HL-60/S4 treated with retinoic acid at 250 ng/mL for 4 days and 3 days (cell line): ENCODE data around the gene TCF15.
"Not testable (repeated sequence)": the region's sequence is repeated elsewhere in the genome, so short reads cannot be mapped to it uniquely, and the experiment has no call there.

Experiments
- in situ Hi-C: fragments of 300-500 bp; cut with MboI; formaldehyde crosslinking; loops from 2 replicates; pipeline ENCODE4 v1.7.0; 2022; ENCODE audit warnings: low sequenced_read_pairs

Gene TCF15

DNA sequence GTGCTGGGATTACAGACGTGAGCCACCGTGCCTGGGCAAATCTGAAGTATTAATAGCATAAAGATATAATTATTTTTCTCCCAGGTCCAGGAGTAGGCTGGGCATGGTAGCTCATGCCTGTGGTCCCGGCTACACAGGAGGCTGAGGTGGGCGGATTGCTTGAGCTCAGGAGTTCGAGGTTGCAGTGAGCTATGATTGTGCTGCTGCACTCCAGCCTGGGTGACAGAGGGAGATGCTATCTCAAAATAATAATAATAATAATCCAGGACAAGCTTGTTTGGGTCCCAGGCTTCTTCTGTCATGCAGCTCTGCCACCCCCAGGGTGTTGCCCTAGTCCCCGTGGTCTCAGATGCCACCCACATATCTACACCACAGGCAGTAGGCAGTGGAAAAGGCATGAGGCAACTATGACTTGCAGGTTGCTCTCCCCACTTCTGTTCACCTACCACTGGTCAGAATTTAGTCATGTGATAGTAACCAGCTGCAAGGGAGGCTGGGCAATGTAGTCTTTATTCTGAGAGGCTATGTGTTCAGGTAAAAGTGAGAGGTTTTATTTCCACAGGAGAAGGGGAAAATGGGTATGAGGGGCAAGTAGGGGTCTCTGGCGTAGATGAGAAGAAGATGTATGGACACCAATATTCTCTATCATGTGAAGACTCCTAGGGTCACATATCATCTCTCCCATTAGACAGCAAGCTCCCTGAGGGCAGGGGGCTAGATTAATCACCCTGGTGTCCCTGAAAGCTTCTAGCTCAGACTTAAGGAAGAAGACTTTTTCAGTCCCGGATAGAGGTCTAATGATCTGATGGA, 25.7 kb downstream of the TCF15 start:
- in situ Hi-C loops: no loop called here

DNA sequence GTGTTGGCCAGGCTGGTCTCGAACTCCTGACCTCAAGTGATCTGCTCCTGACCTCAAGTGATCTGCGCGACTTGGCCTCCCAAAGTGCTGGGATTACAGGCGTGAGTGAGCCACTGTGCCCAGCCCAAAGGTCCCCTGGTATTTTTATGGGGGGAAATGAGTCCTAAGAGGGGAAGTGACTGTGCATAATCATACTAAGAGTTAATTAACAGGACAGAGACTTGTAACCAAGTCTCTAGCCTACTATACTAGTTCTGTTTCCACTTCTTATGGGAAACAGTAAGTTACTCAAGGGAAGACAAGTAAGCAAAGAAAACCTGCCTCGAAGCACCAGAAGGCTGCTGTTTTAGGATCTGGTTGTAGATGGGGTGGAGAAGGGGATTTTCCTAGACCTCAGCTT, 27.9 kb downstream of the TCF15 start:
- in situ Hi-C loops: no loop called here

DNA sequence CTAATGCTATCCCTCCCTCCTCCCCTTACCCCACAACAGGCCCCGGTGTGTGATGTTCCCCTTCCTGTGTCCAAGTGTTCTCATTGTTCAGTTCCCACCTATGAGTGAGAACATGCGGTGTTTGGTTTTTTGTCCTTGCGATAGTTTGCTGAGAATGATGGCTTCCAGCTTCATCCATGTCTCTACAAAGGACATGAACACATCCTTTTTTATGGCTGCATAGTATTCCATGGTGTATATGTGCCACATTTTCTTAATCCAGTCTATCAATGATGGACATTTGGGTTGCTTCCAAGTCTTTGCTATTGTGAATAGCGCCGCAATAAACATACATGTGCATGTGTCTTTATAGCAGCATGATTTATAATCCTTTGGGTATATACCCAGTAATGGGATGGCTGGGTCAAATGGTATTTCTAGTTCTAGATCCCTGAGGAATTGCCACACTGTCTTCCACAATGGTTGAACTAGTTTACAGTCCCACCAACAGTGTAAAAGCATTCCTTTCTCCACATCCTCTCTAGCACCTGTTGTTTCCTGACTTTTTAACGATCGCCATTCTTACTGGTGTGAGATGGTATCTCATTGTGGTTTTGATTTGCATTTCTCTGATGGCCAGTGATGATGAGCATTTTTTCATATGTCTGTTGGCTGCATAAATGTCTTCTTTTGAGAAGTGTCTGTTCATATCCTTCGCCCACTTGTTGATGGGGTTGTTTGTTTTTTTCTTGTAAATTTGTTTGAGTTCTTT, 31.0 kb downstream of the TCF15 start:
- in situ Hi-C loops: not testable (repeated sequence)

DNA sequence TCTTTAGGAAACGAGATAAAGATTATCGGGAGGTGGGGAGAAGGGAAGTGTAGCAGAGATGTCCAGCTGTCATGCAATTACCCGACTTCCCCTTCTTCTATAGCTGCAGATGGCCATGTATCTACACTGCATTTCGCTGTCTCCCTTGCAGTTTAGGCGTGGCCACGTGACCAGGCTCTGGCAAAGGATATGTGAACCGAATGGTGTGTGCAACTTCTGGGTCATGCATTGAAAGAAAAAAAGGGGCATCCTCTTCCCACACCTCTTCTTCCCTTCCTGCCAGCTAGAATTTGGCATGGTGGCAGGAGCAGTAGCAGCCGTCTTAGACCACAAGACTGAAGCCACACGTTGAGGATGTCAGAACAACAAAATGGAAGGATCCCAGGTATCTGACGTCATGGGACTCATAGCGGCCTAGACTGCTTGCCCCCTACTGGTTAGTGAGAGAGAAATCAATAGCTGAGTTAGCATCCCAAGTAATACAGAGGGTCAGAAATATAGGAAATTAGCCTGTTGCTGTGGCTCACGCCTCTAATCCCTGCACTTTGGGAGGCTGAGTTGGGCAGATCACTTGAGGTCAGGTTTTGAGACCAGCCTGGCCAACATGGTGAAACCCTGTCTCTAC, 32.8 kb downstream of the TCF15 start:
- in situ Hi-C loops: no loop called here

DNA sequence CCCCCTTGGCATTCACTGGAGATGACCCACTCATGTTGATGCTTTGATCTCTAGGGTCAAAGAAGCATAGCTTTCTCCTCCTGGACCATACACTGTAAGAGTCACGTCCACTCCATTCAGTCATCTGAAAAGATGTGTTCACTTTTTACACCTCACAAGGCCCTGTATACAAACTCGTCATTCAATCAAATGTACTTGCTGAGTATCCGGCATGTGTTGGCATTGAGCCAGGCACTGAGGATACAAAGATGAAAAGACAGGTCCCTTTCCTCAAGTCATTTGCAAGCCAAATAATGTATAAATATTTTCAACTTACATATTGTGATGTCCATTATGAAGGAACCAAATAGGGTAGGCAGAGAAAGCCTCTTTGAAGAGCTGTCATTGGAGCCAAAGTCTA, 34.0 kb downstream of the TCF15 start:
- in situ Hi-C loops: no loop called here

DNA sequence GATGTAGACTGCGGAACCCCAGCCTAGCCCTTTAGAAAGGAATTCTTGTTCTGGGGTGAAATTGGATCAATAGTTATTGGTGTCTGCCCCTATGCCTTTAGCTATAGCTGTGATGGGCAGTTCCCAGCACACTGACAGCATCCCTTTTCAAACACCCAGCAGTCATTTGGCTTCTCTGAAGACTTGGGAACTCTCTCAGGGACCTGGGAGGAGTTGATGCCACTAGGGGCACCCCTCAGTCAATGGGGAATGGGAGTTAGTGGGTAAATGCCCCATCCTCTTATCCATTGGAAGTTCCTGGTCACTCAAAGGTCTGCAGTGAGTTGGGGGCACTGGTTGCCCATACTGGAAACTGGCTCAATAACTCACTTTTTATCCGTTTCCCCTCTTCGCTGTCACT, 34.9 kb downstream of the TCF15 start:
- in situ Hi-C loops: no loop called here

DNA sequence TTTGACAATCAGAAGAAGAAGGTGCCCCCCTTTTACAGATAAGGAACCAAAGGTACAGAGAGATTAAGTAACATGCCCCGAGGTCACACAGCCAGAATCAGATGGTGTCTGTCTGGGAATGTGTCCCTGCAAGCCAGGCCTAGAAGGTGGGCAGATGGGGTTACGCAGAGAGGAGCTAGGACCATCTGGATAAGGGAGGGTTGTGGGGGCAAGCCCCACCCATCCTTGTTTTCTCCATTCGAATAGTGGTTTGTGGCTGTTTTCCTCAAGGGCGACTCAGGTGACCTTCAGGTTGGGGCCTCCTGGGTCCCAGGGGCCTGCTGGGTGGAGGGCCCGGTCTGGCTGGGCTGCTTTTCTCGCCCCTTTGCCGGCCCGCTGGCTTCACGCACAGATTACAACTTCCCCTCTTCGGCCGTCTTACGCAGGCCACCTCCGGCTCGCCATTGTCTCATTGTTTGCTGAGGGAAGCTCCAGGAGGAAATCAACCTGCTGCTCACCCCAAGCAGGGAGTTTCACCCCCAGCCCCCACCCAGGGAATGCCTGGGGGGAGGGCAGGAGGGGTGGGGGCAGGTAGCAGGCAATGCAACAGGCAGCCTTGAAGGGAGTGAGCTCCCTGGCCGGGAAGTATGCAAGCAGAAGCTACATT, 35.7 kb downstream of the TCF15 start:
- in situ Hi-C loops: no loop called here

DNA sequence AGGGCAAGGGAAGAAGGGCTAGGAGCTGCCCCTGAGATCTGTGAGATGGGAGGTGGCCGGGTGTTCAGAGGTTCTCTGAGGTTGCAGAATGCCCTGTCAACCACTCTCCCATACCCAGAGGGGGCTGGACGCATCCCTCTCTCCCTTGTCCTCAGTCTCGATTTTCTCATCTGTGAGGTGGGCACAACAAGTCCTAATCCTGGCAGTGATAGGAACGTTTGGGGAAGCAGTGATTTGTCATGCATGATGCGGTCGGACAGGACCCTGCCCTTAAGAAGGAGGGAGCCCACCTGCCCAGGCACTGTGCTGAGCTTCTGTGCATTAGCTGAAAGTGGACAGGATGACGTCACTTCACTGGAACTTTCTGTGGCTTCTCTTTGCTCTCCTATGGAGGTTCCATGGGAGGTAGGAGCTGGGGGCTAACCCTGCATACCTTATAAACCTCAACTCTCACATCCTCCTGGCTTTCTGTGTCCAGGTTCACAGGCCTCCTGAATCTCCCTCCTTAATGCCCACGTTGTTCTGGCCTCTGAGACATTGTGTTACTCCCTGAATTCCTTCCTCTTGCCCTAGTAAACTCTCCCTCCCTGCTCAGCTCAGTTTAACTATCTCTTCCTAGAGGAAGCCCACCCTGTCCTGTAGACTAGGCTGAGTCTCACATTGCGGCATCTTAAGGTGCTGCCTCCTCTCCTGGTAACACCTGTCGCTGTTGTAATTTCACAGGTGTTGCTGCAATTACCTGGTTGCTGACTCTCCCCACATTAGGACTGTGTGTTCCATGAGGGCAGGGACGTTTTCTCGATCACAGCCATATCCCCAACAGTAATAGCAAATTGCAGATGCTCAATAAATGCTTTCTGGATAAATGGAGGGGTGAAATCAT, 36.5 kb downstream of the TCF15 start:
- in situ Hi-C loops: no loop called here

DNA sequence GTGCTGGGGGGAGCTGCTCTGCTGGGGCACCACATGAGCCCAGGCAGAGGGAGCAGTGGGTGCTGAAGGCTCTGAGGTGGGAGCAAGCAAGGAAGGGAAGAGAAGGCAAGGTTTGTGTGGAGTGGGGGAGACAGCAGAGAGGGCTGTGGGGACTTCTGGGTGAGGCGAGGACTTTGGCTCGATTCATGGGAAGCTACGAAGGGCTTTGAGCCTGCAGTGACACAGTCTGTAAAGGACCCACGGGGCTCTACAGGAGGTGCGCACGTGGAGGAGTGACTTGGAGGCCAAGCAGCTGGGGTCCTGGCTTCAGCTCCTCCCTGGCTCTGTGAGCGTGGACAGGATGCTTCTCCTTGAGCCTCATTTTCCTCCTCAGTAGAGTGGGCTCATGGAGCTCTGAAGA, 37.4 kb downstream of the TCF15 start:
- in situ Hi-C loops: no loop called here

DNA sequence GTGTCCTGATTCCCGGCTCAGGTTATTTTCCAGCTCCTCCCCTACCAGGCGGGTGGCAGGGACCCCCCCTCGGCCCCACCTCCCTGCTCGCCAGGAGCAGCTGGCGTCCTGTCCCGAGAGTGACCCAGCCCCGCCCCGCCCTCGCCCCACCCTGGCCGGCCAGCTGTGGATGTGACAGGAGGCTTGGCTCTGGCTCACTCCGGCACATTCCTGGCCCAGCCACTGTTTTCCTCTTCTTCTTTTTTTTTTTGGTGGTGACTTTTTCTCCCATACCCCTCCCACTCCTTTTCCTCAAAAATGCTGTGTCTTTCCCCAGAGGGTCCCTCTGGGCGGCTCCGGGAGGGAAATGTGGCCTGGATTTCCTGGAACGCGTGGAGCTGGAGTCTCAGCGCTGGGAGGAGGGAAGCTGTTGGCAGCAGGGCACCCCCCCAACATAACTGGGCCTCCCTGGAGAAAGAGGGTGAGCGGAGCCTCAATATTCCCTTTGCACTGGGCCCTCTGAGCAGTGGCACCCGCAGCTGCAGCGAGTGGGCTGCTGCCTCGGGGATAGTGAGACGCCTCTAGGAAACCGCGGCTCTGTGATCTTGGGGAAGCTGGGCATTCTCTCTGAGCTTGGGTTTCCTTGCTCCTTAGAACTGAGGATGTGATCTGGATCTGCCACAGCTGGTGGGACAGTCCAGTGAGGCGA, 38.2 kb downstream of the TCF15 start:
- in situ Hi-C loops: no loop called here

DNA sequence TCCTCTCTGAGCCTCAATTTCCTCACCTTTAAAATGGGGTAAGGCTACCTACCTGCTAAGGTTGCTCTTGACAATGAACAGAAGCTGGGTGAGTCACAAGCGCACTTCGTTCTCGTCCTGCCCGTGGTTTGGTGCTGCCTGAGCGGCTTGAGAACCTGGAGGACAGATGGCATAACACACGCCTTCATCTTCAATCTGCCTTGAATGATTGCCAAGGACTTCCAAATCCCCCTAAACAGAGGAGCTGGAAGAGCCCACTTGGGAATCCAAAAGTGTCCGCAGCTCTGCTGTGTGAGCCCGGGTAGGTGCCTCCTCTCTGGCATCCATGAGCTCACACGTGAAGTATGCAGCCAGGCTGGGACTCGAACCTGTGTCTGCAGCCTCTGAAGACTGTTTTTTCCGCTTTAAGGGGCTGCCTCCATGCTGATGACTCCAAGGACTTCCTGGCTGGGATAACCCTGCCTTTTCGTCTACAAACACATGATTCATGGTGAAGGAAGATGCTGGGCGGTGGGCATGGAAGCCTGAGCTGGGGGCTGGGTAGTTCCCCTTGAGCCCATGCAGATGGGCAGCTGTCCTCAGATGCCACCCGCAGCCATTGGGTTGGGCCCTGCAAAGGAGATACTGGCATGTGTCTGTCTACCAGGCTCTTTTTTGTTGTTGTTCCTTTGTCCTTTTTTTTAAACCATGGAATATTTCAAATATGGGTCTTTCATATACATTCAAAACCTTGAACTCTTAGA, 41.3 kb downstream of the TCF15 start:
- in situ Hi-C loops: no loop called here

DNA sequence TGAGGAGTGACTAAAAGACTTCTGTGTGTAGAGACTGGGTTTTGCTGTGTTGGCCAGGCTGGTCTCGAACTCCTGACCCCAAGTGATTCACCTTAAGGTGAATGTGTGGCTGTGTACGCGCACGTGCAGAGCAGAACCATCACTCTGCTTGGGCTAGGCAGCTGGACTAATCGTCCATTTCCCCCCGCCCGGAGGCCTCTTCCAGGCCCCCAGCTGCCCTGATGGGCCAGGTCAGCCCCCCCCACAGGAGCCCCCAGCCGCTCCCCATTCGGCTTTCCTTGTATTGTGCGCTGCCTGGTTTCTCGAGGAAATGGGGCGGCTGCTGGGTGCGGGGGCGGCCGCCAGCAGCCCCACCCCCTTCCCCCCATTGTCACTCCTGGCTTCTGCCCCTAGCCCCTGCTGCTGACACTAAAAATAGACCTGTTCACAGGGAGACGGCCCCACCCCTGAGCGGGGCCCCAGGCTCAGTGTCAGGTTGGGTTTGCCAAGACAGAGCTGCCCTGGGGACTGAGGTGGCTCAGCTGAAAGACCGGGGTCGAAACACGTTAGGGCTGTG, 41.9 kb downstream of the TCF15 start:
- in situ Hi-C loops: no loop called here

DNA sequence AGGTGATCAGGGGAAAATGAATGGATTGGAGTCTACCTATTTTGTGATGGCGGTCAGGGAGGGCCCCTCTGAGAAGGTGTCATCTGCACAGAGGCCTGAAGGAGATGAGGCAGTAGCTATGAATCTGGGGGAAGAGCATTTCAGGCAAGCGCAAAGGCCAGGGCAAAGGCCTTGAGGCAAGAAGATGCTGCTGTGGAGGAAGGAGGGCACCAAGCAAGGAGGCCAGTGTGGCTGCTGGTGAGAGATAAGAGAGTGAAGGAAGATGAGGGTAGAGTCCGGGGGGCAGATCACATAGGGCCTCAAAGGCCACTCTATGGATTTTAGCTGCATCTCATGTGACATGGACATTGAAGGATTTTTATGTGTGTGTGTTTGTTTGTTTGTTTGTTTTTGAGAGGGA, 45.9 kb downstream of the TCF15 start:
- in situ Hi-C loops: loop anchor here (5.0 kb wide), 1 partner anchor 173 kb away; no protein-coding TSS in a partner anchor

DNA sequence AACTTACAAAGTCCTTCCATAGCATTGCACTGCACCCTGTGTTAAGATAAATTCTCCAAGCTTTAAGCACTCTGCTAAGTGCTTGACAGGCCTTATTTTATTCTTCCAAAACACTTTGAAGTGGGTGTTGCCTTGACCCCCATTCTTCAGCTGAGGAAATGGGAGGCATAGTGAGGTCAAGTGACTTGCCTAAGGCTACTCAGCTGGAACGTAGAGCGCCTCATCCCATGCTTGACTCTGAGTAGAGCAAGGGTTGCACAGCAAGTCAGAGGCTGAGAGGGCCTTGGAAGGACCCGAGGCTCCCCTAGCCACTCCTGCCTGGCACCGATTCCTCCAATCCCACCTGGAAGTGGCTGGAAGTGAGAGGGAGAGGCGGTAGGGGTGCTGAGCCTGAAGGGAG, 46.9 kb downstream of the TCF15 start:
- in situ Hi-C loops: loop anchor here (5.0 kb wide), 1 partner anchor 174 kb away; no protein-coding TSS in a partner anchor

DNA sequence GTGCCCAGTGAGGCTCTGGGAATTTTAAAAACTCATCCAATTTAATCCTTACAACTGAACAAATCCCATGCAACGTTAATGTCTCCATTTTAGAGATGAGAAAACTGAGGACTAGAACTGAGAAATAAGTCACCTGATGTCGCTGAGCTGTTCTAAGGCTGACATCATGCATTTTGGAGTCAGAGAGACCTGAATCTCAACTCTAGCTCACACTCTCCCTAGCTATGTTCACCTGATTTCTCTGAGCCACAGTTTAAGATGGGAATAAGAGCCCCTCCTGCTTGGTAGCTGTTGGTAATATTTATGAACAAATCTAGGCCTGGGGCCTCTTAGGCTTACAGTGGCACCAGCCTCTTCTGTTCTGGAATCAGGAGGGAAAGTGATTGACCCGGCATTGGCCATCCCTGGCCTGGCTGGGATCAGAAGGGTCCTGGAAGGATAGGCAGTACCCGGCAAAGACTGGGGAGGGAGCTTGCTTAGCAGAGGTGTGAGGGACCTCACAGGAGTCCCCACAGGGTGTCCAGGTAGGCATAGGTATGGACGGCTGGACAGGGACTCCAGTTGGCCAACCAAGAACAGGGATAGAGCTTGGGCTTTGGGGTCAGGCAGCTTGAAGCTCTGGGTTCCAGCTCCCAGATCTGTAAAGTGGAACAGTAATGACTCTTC, 47.7 kb downstream of the TCF15 start:
- in situ Hi-C loops: loop anchor here (5.0 kb wide), 1 partner anchor 175 kb away; no protein-coding TSS in a partner anchor

DNA sequence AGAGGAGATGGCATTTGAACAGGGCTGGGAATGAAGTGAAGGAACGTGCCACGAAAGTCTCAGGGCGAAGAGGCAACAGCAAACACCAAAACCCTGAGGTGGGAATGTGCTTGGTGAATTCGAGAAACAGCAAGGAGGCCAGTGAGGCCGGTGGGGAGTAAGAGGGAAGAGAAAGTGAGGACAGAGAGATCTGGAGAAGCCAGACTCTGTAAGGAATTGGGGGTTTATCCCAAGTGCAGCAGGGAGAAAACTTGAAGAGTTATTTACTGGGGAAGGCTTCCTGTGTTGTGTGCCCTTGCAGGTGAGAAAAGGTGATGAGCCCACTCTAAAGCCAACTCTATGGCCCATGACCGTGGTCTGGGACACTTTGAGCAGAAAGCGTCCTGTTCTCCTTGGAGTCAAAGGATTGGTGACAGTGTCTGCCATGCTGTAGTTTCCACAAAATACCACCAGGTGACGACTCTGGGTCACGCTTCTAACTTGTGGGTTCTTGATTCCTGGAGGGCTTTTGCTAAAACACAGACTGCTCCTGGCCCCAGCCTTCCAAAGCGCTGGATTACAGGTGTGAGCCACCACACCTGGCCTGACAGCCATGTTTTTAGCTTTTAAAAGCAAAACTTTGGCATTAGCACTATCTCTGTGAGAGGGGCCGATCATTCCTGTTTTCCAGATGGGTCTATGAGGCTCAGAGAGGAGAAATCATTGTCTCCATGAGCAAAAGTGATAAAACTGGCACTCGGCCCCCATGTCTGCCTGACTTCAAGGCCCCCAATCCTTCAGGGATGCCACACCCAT, 48.5 kb downstream of the TCF15 start:
- in situ Hi-C loops: loop anchor here (5.0 kb wide), 1 partner anchor 176 kb away; no protein-coding TSS in a partner anchor

DNA sequence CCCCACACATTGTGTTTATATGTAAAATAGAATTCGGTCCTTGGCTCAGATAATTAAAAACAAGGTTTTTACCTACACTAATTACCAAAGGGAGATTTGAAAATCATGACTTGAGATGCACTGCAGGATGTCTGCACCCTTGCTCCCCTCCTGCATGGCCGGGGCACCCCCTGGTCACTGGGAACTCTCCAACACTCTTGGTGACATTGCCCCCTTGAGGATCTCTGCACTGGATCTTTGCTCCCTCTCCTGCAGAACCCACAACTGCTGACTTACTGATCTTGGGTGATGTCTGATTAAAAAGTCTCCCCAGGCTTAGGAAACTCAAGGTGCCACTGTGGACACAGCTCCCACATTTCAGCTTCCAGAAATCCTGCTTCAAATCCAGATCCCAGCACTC, 49.4 kb downstream of the TCF15 start:
- in situ Hi-C loops: loop anchor here (5.0 kb wide), 1 partner anchor 177 kb away; no protein-coding TSS in a partner anchor
